A375 (cell line): ENCODE data around the gene FAR1. TPM values are rescaled to one million over a fixed set of nuclear protein-coding genes. Genes with fewer than 3 reads are reported as not detected.

Source experiments
- small RNA-seq: library from RNA; depleted of rRNA; stranded (forward); fragments of <200 nt; gene quantifications from one replicate; pipeline ENCODE3, GENCODE V24; 2014
- total RNA-seq: library from RNA; depleted of rRNA; stranded (reverse); fragments of >200 nt; shearing (Covaris generic); gene quantifications from 2 replicates; pipeline ENCODE4 v1.2.3, GENCODE V29; 2014; rRNA removed

FAR1 gene
- 22.2 and 27.7 TPM in 2 replicates for total RNA-seq

DNA sequence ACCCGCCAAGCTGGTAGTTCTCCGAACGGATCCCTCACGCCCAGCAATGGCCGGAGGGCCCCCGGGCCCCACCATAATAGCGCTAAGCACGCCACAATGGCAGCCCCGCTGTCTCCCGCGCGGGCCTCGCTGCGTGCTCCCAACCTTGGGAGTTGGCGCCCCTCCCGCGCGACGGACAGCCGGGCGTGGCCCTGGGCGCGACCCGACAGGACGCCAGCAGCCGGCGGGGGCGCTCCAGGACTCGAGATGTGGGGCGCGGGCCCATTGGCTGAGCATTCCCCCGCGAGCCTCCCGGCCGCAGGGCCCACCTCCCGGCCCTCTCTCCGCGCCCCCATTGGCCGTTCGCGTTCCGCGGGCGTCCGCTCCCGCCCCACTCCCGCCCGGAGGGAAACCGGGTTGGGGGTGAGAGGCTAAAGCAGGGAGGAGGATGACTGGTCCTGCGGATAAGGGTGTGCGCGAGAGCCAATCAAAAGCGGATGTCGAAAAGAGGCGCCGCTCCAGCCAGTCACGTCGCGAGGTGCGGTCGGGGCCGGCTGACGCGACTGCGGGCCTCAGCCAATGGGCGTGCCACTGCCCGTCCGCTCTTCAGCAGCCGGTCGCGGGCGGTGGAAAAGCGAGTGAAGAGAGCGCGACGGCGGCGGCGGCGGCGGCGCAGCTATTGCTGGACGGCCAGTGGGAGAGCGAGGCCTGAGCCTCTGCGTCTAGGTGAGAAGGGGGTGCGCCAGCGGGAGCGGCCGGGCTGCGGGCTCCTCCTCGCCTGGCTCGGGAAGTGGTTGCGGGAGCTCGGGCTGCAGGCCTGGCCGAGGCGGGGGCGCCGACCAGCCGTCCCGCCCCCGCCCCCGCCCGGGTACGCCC is at the start of gene FAR1:
FAR1 (plus strand) TSS at position 567 of the 855 bp plus-strand sequence. CDS start 26,098 bp downstream, outside the sequence.

Small RNA genes within 50 kb of the gene (small RNA-seq; reads per million reads assigned to genes)
- gene AC013828.1: not detected
- not detected for gene RF00019
- not detected for gene RPL39P26

Other genes starting within 250 kb of the FAR1 start
- 20.6 and 23.8 TPM in 2 replicates for gene BTBD10, start 205.4 kb upstream of the FAR1 start, total RNA-seq
- gene PTH, start 172.7 kb upstream of the FAR1 start, total RNA-seq: not detected in 2 replicates